Colonic mucosa (tissue), 4 donors: ENCODE results near the gene NSG1. TPM values are rescaled to one million over a fixed set of nuclear protein-coding genes. Genes with fewer than 3 reads are reported as not detected.

Experiments
- DNase-seq: peaks from one replicate; pipeline ENCODE4 v3.0.0-alpha.2; 2020
- H3K27ac ChIP-seq: fragments of 200-600 bp; one replicate; pipeline ENCODE4 v1.8.0; 2021
- H3K27me3 ChIP-seq: fragments of 200-600 bp; one replicate; pipeline ENCODE4 v1.8.0; 2021
- H3K36me3 ChIP-seq: fragments of 200-600 bp; one replicate; pipeline ENCODE4 v1.8.0; 2021
- H3K4me1 ChIP-seq: fragments of 200-600 bp; one replicate; pipeline ENCODE4 v1.8.0; 2021; ENCODE audit warnings: mild to moderate bottlenecking
- H3K4me3 ChIP-seq: fragments of 200-600 bp; one replicate; pipeline ENCODE4 v1.8.0; 2021
- H3K9ac ChIP-seq, 2 donors: one replicate each; pipeline ENCODE4 v1.7.0; 2013; ENCODE audit warnings: control low read depth in 2 of 2, low read depth in 2 of 2, low read length in 2 of 2
- H3K9me3 ChIP-seq: fragments of 200-600 bp; one replicate; pipeline ENCODE4 v1.8.0; 2021
- CTCF ChIP-seq: fragments of 200-600 bp; IDR thresholded peaks from one replicate; pipeline ENCODE4 v1.8.0; 2022; ENCODE audit warnings: antibody characterized with exemption, mild to moderate bottlenecking
- intact Hi-C: fragments of 100-400 bp; cut with DNase I; formaldehyde crosslinking; loops from one replicate; pipeline ENCODE4 v1.14.1; 2022
- total RNA-seq, 2 donors: library from RNA; stranded (reverse); fragmentation: NEBNext Ultra II Directional in 1 of 2; extraction: Animal tissue kit (Norgen Biotek cat#: 25700) in 1 of 2; gene quantifications; one replicate each; pipeline ENCODE4 v1.2.1, GENCODE V29; 2021
- donor health status: healthy.
- donor health status: DM: no; HTN: no; CAD: no.
- donor health status: DM: no; HTN: no; CAD: no.

Gene NSG1
- total RNA-seq, 2 donors from 2014 or later, result 2.4 to 5.9 TPM

GRCh38 chr4:4364061-4364460 is 22.8 kb upstream of the NSG1 start:
- H3K36me3 ChIP-seq, result no peaks in the 10 kb centered on the region
- intact Hi-C loops, result no loop called here
- H3K4me1 ChIP-seq, result no peaks in the 10 kb centered on the region
- no peak overlapping the region for H3K4me3 ChIP-seq
- no peak overlapping the region for H3K27ac ChIP-seq
- no peaks in the 10 kb centered on the region for H3K9me3 ChIP-seq
- no peaks in the 10 kb centered on the region for H3K27me3 ChIP-seq
- no peak for TF ChIP-seq CTCF
- no peak for DNase-seq
- no peak overlapping the region for H3K9ac ChIP-seq

GRCh38 chr4:4364486-4365208 is 22.3 kb upstream of the NSG1 start:
- no peak overlapping the region for H3K9ac ChIP-seq
- H3K4me1 ChIP-seq, result no peaks in the 10 kb centered on the region
- intact Hi-C loops, result no loop called here
- no peak for DNase-seq
- no peak overlapping the region for H3K4me3 ChIP-seq
- H3K9me3 ChIP-seq, result no peaks in the 10 kb centered on the region
- H3K27me3 ChIP-seq, result no peaks in the 10 kb centered on the region
- no peak overlapping the region for H3K27ac ChIP-seq
- H3K36me3 ChIP-seq, result no peaks in the 10 kb centered on the region
- TF ChIP-seq CTCF, result no peak

GRCh38 chr4:4368809-4369580 is 17.9 kb upstream of the NSG1 start:
- Histone ChIP-seq H3K9me3 (no peaks in the 10 kb centered on the region), H3K36me3 (no peaks in the 10 kb centered on the region), H3K27me3 (no peaks in the 10 kb centered on the region), H3K4me3 (no peak overlapping the region), H3K9ac (no peak overlapping the region), H3K4me1 (no peaks in the 10 kb centered on the region), H3K27ac (no peak overlapping the region)
- intact Hi-C loops, result no loop called here
- TF ChIP-seq CTCF, result no peak
- DNase-seq, result no peak

- H3K27ac ChIP-seq, result no peak overlapping the region
- no peak overlapping the region for H3K9ac ChIP-seq
- no peak for DNase-seq
- H3K27me3 ChIP-seq, result no peaks in the 10 kb centered on the region
- TF ChIP-seq CTCF, result no peak
- intact Hi-C loops, result no loop called here
- no peaks in the 10 kb centered on the region for H3K9me3 ChIP-seq
- no peaks in the 10 kb centered on the region for H3K36me3 ChIP-seq
- no peaks in the 10 kb centered on the region for H3K4me1 ChIP-seq
- H3K4me3 ChIP-seq, result no peak overlapping the region
Observed at GRCh38 chr4:4374388-4375098, 12.4 kb upstream of the NSG1 start.

GRCh38 chr4:4376074-4376473 is 10.8 kb upstream of the NSG1 start:
- Histone ChIP-seq H3K36me3 (no peaks in the 10 kb centered on the region), H3K27ac (no peak overlapping the region), H3K27me3 (no peaks in the 10 kb centered on the region), H3K9me3 (no peaks in the 10 kb centered on the region), H3K4me1 (no peaks in the 10 kb centered on the region), H3K9ac (no peak overlapping the region), H3K4me3 (no peak overlapping the region)
- TF ChIP-seq CTCF, result no peak
- DNase-seq, result no peak
- intact Hi-C loops, result no loop called here
